HEK293 (cell line): ENCODE data around the gene RTKN.
A peak's percentile ranks its signal among the peaks of the same experiment; 100 is the strongest.

Source experiments
- CTCF ChIA-PET: fragments of 350-600 bp; formaldehyde crosslinking; extraction: SDS; loops from one replicate; lab custom pipeline; 2021; ENCODE audit warnings: antibody characterized with exemption; lab: Yijun Ruan, JAX
- POLR2A ChIA-PET: fragments of 300-600 bp; formaldehyde crosslinking; extraction: SDS; loops from one replicate; lab custom pipeline; 2020; ENCODE audit warnings: antibody characterized with exemption, inconsistent platforms; lab: Yijun Ruan, JAX
- H3K27ac ChIP-seq: fragments of 200-500 bp; sonication (Bioruptor generic); 2 replicates; pipeline ENCODE4 v1.5.1; 2014; ENCODE audit warnings: low read depth, low read length, control low read depth, inconsistent platforms; ENCODE audit errors: extremely low read depth
- H3K36me3 ChIP-seq, 2 experiments: fragments of 200-500 bp in 1 of 2; sonication (Bioruptor generic) in 1 of 2; 1 replicate in 1 of 2; 2 replicates in 1 of 2; pipeline ENCODE4 v1.5.1; 2014 to 2017; ENCODE audit warnings: inconsistent platforms in 2 of 2, low read length in 2 of 2; ENCODE audit not compliant: control insufficient read depth in 2 of 2, insufficient read depth in 1 of 2
- H3K4me1 ChIP-seq: fragments of 200-500 bp; sonication (Bioruptor generic); 2 replicates; pipeline ENCODE4 v1.5.1; 2014; ENCODE audit warnings: mild to moderate bottlenecking, low read length, inconsistent platforms; ENCODE audit not compliant: control insufficient read depth, insufficient read depth
- H3K4me3 ChIP-seq: 2 replicates; pipeline ENCODE4 v1.5.1; 2011; ENCODE audit warnings: low read depth, mild to moderate bottlenecking, control low read depth, low read length, moderate library complexity
- H3K9me3 ChIP-seq: fragments of 200-500 bp; sonication (Bioruptor generic); 2 replicates; pipeline ENCODE4 v1.5.1; 2014; ENCODE audit warnings: low read depth, low read length, inconsistent platforms; ENCODE audit not compliant: control insufficient read depth, insufficient read depth
- KLF9 ChIP-seq: fragments of 450-650 bp; formaldehyde crosslinking; IDR thresholded peaks from 2 replicates; pipeline ENCODE4 v1.5.1; 2016; ENCODE audit warnings: missing biosample characterization, missing genetic modification characterization, low read depth
- SP3 ChIP-seq: fragments of 450-650 bp; formaldehyde crosslinking; IDR thresholded peaks from 2 replicates; pipeline ENCODE4 v1.5.1; 2016; ENCODE audit warnings: missing biosample characterization, missing genetic modification characterization
- TRIM28 ChIP-seq: IDR thresholded peaks from 2 replicates; pipeline ENCODE4 v1.6.1; 2011; ENCODE audit warnings: low read length, control low read depth, borderline replicate concordance
- ZBTB17 ChIP-seq: fragments of 450-650 bp; formaldehyde crosslinking; IDR thresholded peaks from 2 replicates; pipeline ENCODE4 v1.5.1; 2016; ENCODE audit warnings: missing biosample characterization, missing genetic modification characterization
- ZBTB21 ChIP-seq: fragments of 450-650 bp; formaldehyde crosslinking; IDR thresholded peaks from 2 replicates; pipeline ENCODE4 v1.5.1; 2017; ENCODE audit warnings: missing biosample characterization, missing genetic modification characterization
- ZFHX2 ChIP-seq: fragments of 450-650 bp; formaldehyde crosslinking; conservative IDR thresholded peaks from 2 replicates; pipeline ENCODE4 v1.5.1; 2016; ENCODE audit warnings: missing biosample characterization, missing genetic modification characterization
- ZFP69B ChIP-seq: fragments of 450-650 bp; formaldehyde crosslinking; IDR thresholded peaks from 2 replicates; pipeline ENCODE4 v1.5.1; 2016; ENCODE audit warnings: missing biosample characterization, missing genetic modification characterization
- ZNF155 ChIP-seq: fragments of 450-650 bp; formaldehyde crosslinking; IDR thresholded peaks from 2 replicates; pipeline ENCODE4 v1.5.1; 2016; ENCODE audit warnings: missing biosample characterization, missing genetic modification characterization
- ZNF157 ChIP-seq: fragments of 450-650 bp; formaldehyde crosslinking; IDR thresholded peaks from 2 replicates; pipeline ENCODE4 v1.5.1; 2016; ENCODE audit warnings: missing biosample characterization, missing genetic modification characterization
- ZNF184 ChIP-seq: fragments of 450-650 bp; IDR thresholded peaks from 2 replicates; pipeline ENCODE4 v1.5.1; 2018; ENCODE audit warnings: missing biosample characterization, mild to moderate bottlenecking, missing genetic modification characterization
- ZNF214 ChIP-seq: fragments of 450-650 bp; formaldehyde crosslinking; IDR thresholded peaks from 2 replicates; pipeline ENCODE4 v1.5.1; 2017; ENCODE audit warnings: missing biosample characterization, mild to moderate bottlenecking, missing genetic modification characterization, borderline replicate concordance
- ZNF335 ChIP-seq: fragments of 450-650 bp; formaldehyde crosslinking; conservative IDR thresholded peaks from 2 replicates; pipeline ENCODE4 v1.5.1; 2016; ENCODE audit warnings: missing biosample characterization, missing genetic modification characterization
- ZNF366 ChIP-seq: fragments of 450-650 bp; formaldehyde crosslinking; conservative IDR thresholded peaks from 2 replicates; pipeline ENCODE4 v1.5.1; 2016; ENCODE audit warnings: missing biosample characterization, missing genetic modification characterization
- ZNF391 ChIP-seq: fragments of 450-650 bp; formaldehyde crosslinking; IDR thresholded peaks from 2 replicates; pipeline ENCODE4 v1.5.1; 2016; ENCODE audit warnings: low read depth, missing biosample characterization, missing genetic modification characterization, borderline replicate concordance
- ZNF501 ChIP-seq: fragments of 450-650 bp; formaldehyde crosslinking; IDR thresholded peaks from 2 replicates; pipeline ENCODE4 v1.5.1; 2016; ENCODE audit warnings: missing biosample characterization, missing genetic modification characterization
- ZNF600 ChIP-seq: fragments of 450-650 bp; formaldehyde crosslinking; IDR thresholded peaks from 2 replicates; pipeline ENCODE4 v1.5.1; 2016; ENCODE audit warnings: missing biosample characterization, missing genetic modification characterization
- ZNF658 ChIP-seq: fragments of 450-650 bp; formaldehyde crosslinking; IDR thresholded peaks from 2 replicates; pipeline ENCODE4; 2016; ENCODE audit warnings: missing biosample characterization, missing genetic modification characterization
- ZNF768 ChIP-seq: fragments of 450-650 bp; formaldehyde crosslinking; IDR thresholded peaks from 2 replicates; pipeline ENCODE4 v1.5.1; 2018; ENCODE audit warnings: missing biosample characterization, mild to moderate bottlenecking, missing genetic modification characterization
- ZNF776 ChIP-seq: fragments of 450-650 bp; formaldehyde crosslinking; IDR thresholded peaks from 2 replicates; pipeline ENCODE4 v1.5.0; 2017; ENCODE audit warnings: missing biosample characterization, missing genetic modification characterization, borderline replicate concordance
- ZNF837 ChIP-seq: fragments of 450-650 bp; formaldehyde crosslinking; IDR thresholded peaks from 2 replicates; pipeline ENCODE4 v1.5.1; 2016; ENCODE audit warnings: missing biosample characterization, missing genetic modification characterization
- TF ChIP-seq, protein P1 (sequence below): fragments of 450-650 bp; formaldehyde crosslinking; IDR thresholded peaks from 2 replicates; pipeline ENCODE4 v1.5.1; 2017; ENCODE audit warnings: missing biosample characterization, missing genetic modification characterization
- TF ChIP-seq, protein P2 (sequence below): fragments of 450-650 bp; formaldehyde crosslinking; IDR thresholded peaks from 2 replicates; pipeline ENCODE4 v1.5.1; 2017; ENCODE audit warnings: missing biosample characterization, missing genetic modification characterization
- TF ChIP-seq, protein P3 (sequence below): fragments of 450-650 bp; formaldehyde crosslinking; IDR thresholded peaks from 2 replicates; pipeline ENCODE4 v1.5.1; 2016; ENCODE audit warnings: missing biosample characterization, missing genetic modification characterization
- TF ChIP-seq, protein P4 (sequence below): fragments of 450-650 bp; formaldehyde crosslinking; IDR thresholded peaks from 2 replicates; pipeline ENCODE4 v1.5.1; 2016; ENCODE audit warnings: missing biosample characterization, missing genetic modification characterization
- TF ChIP-seq, protein P5 (sequence below): fragments of 450-650 bp; formaldehyde crosslinking; IDR thresholded peaks from 2 replicates; pipeline ENCODE4 v1.5.1; 2016; ENCODE audit warnings: missing biosample characterization, missing genetic modification characterization

The RTKN gene

DNA sequence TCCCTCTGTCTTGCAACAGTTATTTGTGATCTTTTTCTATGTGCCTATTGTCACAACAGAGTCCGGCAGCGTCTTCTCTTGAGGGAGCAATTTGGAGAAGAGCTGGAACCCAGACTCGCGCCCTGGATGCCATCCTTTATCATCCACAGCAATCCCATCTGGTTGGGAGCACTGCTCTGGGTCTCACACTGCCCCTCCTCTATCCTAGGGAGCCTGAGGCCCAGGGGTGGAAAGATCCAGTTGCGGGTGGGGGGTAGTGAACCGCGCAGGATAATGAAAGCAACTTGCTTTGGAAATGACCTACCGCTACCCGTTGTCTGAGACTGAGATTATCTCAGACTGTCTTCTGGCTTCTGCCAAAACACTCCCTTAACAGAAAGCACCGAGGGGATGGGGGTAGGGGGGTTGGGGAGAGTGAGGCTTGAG is 17.2 kb upstream of the RTKN start (continued):
- TF ChIP-seq ZNF391 (tag by site-specific recombination) (no peak), ZNF366 (tag by site-specific recombination) (no peak), ZNF155 (no peak), ZNF768 (tag by site-specific recombination) (no peak), ZNF184 (tag by site-specific recombination) (no peak)

DNA sequence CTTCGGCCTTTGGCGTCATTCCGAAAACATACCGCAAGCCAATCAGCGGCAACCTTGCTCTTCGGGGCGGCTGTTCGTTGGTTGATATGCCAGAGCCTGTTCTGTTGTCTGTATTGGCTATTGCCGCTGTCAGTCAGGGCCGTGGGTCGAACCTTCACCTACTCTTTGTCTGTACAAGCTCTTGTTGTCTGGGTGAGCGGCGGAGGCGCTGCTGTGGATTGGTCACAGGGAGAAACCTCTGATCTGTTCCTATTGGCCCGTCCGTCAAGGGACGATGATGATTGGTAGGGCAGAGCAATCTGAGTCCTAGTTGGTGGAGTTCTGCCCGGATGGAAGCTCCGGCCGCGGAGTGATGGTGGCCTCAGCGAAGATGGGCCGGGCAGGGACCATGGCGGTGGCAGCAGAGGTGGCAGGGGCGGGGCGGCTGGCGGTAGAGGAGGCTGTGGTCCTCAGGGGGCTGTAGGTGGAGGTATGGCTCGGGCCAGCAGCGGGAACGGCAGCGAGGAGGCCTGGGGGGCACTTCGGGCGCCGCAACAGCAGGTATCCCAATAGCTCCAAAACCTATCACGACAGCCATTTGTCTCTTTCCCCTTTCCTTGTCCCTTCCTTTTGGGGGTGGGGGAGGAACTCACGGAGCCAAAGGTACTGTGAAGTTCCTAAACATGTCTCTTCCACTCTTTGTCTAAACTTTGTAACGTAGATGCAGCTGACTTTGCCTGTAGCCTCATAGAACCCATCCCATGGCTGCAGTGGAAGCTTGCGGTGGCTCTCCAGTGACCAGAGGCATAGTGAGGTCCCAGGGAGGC is 16.6 kb upstream of the RTKN start, which contains the start of gene WBP1:
Gene WBP1 (plus strand): TSS at position 307 of the 806 bp plus-strand sequence. CDS start 165 bp downstream, at position 472.
- Histone ChIP-seq H3K4me3 (peak within 1 kb of the TSS; percentile 82), H3K27ac (peak within 1 kb of the TSS; percentile 96), H3K9me3 (no peaks in the 10 kb centered on the region), H3K4me1 (peaks cover 5% of the 10 kb centered on the region), H3K36me3 (peaks cover 0 to 35% of the 10 kb centered on the region in 2 experiments; a peak in 1 of 3 replicates)
- ChIA-PET POLR2A (interaction anchor here (0.6 to 3.8 kb wide), 24 partner anchors 9 to 280 kb away, joined by 3 to 44 read pairs (median 5); partner anchors contain the start of genes AUP1, C2orf81, CCDC142 and HTRA2), CTCF (interaction anchor here (0.6 to 1.1 kb wide), 2 partner anchors 9 to 1821 kb away, joined by 3 read pairs; no protein-coding TSS in a partner anchor)
- TF ChIP-seq KLF9 (tag by site-specific recombination), result peak; percentile 58
- TF ChIP-seq, protein P1, sequence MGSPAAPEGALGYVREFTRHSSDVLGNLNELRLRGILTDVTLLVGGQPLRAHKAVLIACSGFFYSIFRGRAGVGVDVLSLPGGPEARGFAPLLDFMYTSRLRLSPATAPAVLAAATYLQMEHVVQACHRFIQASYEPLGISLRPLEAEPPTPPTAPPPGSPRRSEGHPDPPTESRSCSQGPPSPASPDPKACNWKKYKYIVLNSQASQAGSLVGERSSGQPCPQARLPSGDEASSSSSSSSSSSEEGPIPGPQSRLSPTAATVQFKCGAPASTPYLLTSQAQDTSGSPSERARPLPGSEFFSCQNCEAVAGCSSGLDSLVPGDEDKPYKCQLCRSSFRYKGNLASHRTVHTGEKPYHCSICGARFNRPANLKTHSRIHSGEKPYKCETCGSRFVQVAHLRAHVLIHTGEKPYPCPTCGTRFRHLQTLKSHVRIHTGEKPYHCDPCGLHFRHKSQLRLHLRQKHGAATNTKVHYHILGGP (tag by site-specific recombination), result no peak
- TF ChIP-seq ZNF600 (tag by site-specific recombination), result peak; percentile 20; the same call in 1 of the 2 replicates
- TF ChIP-seq ZBTB17 (tag by site-specific recombination), result peak; percentile 29; the same call in 1 of the 2 replicates
- no peak for TF ChIP-seq ZNF214 (tag by site-specific recombination)
- 0 out of 2 replicates have a peak, but pooled peaks have one; percentile 10 for TF ChIP-seq TRIM28
- TF ChIP-seq ZNF335, result no peak; the same call in 1 of the 2 replicates
- TF ChIP-seq ZFP69B (tag by site-specific recombination), result no peak
- TF ChIP-seq ZNF658 (tag by site-specific recombination), result no peak
- TF ChIP-seq, protein P2, sequence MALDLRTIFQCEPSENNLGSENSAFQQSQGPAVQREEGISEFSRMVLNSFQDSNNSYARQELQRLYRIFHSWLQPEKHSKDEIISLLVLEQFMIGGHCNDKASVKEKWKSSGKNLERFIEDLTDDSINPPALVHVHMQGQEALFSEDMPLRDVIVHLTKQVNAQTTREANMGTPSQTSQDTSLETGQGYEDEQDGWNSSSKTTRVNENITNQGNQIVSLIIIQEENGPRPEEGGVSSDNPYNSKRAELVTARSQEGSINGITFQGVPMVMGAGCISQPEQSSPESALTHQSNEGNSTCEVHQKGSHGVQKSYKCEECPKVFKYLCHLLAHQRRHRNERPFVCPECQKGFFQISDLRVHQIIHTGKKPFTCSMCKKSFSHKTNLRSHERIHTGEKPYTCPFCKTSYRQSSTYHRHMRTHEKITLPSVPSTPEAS (tag by site-specific recombination), result no peak
- TF ChIP-seq ZBTB21, result no peak
- no peak for TF ChIP-seq ZNF837 (tag by site-specific recombination)
- 0 out of 2 replicates have a peak, but pooled peaks have one; percentile 26 for TF ChIP-seq ZNF501 (tag by site-specific recombination)
- peak; percentile 59; the same call in 1 of the 2 replicates for TF ChIP-seq SP3
- TF ChIP-seq, protein P3, sequence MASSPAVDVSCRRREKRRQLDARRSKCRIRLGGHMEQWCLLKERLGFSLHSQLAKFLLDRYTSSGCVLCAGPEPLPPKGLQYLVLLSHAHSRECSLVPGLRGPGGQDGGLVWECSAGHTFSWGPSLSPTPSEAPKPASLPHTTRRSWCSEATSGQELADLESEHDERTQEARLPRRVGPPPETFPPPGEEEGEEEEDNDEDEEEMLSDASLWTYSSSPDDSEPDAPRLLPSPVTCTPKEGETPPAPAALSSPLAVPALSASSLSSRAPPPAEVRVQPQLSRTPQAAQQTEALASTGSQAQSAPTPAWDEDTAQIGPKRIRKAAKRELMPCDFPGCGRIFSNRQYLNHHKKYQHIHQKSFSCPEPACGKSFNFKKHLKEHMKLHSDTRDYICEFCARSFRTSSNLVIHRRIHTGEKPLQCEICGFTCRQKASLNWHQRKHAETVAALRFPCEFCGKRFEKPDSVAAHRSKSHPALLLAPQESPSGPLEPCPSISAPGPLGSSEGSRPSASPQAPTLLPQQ, result 0 out of 2 replicates have a peak, but pooled peaks have one; percentile 14
- peak; percentile 32; the same call in 1 of the 2 replicates for TF ChIP-seq ZFHX2 (tag by site-specific recombination)
- no peak for TF ChIP-seq ZNF157
- TF ChIP-seq ZNF776 (tag by site-specific recombination), result no peak
- TF ChIP-seq, protein P4, sequence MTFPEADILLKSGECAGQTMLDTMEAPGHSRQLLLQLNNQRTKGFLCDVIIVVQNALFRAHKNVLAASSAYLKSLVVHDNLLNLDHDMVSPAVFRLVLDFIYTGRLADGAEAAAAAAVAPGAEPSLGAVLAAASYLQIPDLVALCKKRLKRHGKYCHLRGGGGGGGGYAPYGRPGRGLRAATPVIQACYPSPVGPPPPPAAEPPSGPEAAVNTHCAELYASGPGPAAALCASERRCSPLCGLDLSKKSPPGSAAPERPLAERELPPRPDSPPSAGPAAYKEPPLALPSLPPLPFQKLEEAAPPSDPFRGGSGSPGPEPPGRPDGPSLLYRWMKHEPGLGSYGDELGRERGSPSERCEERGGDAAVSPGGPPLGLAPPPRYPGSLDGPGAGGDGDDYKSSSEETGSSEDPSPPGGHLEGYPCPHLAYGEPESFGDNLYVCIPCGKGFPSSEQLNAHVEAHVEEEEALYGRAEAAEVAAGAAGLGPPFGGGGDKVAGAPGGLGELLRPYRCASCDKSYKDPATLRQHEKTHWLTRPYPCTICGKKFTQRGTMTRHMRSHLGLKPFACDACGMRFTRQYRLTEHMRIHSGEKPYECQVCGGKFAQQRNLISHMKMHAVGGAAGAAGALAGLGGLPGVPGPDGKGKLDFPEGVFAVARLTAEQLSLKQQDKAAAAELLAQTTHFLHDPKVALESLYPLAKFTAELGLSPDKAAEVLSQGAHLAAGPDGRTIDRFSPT (tag by site-specific recombination), result peak; percentile 92
- TF ChIP-seq, protein P5, sequence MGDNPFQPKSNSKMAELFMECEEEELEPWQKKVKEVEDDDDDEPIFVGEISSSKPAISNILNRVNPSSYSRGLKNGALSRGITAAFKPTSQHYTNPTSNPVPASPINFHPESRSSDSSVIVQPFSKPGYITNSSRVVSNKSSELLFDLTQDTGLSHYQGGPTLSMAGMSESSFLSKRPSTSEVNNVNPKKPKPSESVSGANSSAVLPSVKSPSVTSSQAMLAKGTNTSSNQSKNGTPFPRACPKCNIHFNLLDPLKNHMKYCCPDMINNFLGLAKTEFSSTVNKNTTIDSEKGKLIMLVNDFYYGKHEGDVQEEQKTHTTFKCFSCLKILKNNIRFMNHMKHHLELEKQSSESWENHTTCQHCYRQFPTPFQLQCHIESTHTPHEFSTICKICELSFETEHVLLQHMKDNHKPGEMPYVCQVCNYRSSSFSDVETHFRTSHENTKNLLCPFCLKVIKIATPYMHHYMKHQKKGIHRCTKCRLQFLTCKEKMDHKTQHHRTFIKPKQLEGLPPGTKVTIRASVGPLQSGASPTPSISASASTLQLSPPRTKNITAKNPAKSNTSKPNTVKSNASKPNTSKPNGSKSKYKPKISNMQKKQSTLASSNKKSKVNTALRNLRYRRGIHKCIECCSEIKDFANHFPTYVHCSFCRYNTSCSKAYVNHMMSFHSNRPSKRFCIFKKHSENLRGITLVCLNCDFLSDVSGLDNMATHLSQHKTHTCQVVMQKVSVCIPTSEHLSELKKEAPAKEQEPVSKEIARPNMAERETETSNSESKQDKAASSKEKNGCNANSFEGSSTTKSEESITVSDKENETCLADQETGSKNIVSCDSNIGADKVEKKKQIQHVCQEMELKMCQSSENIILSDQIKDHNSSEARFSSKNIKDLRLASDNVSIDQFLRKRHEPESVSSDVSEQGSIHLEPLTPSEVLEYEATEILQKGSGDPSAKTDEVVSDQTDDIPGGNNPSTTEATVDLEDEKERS (tag by site-specific recombination), result no peak
